Fibroblast of pulmonary artery (primary cell): Measurements from ENCODE around the gene NBEA.
A peak's percentile ranks its signal among the peaks of the same experiment; 100 is the strongest.

ENCODE experiments used
- DNase-seq: peaks from one replicate; pipeline ENCODE4 v3.0.0-alpha.2; 2010; ENCODE audit warnings: low read depth
- H3K4me3 ChIP-seq: replicated peaks from 2 replicates; pipeline ENCODE4 v1.5.1; 2011; ENCODE audit warnings: low read depth, mild to moderate bottlenecking, control low read depth, low read length, moderate library complexity
- CTCF ChIP-seq: IDR thresholded peaks from 2 replicates; pipeline ENCODE4 v1.5.1; 2011; ENCODE audit warnings: mild to moderate bottlenecking, control low read depth, low read length, inconsistent platforms; ENCODE audit errors: missing control alignments

NBEA gene

GRCh38 chr13:35260316-35260715 lies 318.2 kb downstream of the NBEA start:
- no peak for TF ChIP-seq CTCF
- DNase-seq = no peak
- no peak overlapping the region for H3K4me3 ChIP-seq

GRCh38 chr13:35266412-35266811 lies 324.3 kb downstream of the NBEA start:
- no peak for TF ChIP-seq CTCF
- DNase-seq = no peak
- no peak overlapping the region for H3K4me3 ChIP-seq

GRCh38 chr13:35278917-35279316 lies 336.8 kb downstream of the NBEA start:
- DNase-seq = no peak
- TF ChIP-seq CTCF = no peak
- no peak overlapping the region for H3K4me3 ChIP-seq

GRCh38 chr13:35279500-35279899 lies 337.4 kb downstream of the NBEA start:
- no peak for TF ChIP-seq CTCF
- no peak overlapping the region for H3K4me3 ChIP-seq
- no peak for DNase-seq

GRCh38 chr13:35283856-35284255 lies 341.8 kb downstream of the NBEA start:
- H3K4me3 ChIP-seq = no peak overlapping the region
- DNase-seq = peak; percentile 29
- no peak for TF ChIP-seq CTCF

GRCh38 chr13:35285677-35286076 lies 343.6 kb downstream of the NBEA start:
- peak; percentile 2 for DNase-seq
- TF ChIP-seq CTCF = no peak

GRCh38 chr13:35292329-35292728 lies 350.3 kb downstream of the NBEA start:
- no peak for DNase-seq
- H3K4me3 ChIP-seq = no peak overlapping the region
- no peak for TF ChIP-seq CTCF

More at GRCh38 chr13:35285677-35286076, 343.6 kb downstream of the NBEA start:
- no peak overlapping the region for H3K4me3 ChIP-seq
